HCT116 (cell line): ENCODE results near the gene SPEM3.

ENCODE experiments used
- CBX3 ChIP-seq: IDR thresholded peaks from 2 replicates; pipeline ENCODE4 v1.6.1; 2012; ENCODE audit warnings: low read depth
- CEBPB ChIP-seq: IDR thresholded peaks from 2 replicates; pipeline ENCODE4 v1.6.1; 2012; ENCODE audit warnings: low read depth
- ELF1 ChIP-seq: IDR thresholded peaks from 2 replicates; pipeline ENCODE4 v1.6.1; 2012; ENCODE audit warnings: low read depth, borderline replicate concordance
- EZH2 ChIP-seq: fragments of 200-600 bp; sonication (generic); IDR thresholded peaks from 2 replicates; pipeline ENCODE4 v1.6.1; 2017; ENCODE audit warnings: antibody characterized with exemption, mixed run types
- EZH2phosphoT487 ChIP-seq: fragments of 200-600 bp; IDR thresholded peaks from 2 replicates; pipeline ENCODE4 v1.6.1; 2018; ENCODE audit warnings: antibody characterized with exemption, borderline replicate concordance
- POLR2A ChIP-seq: IDR thresholded peaks from 2 replicates; pipeline ENCODE4 v1.7.0; 2011; ENCODE audit warnings: borderline replicate concordance; ENCODE audit not compliant: insufficient read depth, insufficient read length; ENCODE audit errors: extremely low read depth
- RAD21 ChIP-seq: IDR thresholded peaks from 2 replicates; pipeline ENCODE4 v1.6.1; 2012; ENCODE audit warnings: low read depth, mild to moderate bottlenecking
- SP1 ChIP-seq: IDR thresholded peaks from 2 replicates; pipeline ENCODE4 v1.6.1; 2012; ENCODE audit warnings: low read depth
- ZFX ChIP-seq: fragments of 450-650 bp; IDR thresholded peaks from 2 replicates; pipeline ENCODE4 v1.6.1; 2017
- ZNF274 ChIP-seq: fragments of 200-500 bp; sonication (Bioruptor generic); IDR thresholded peaks from 2 replicates; pipeline ENCODE4 v1.6.1; 2014; ENCODE audit warnings: mild to moderate bottlenecking, low read depth, low read length, inconsistent platforms
- TF ChIP-seq, protein P1 (sequence below), 3 experiments: fragments of 200-600 bp in 1 of 3; sonication (generic) in 1 of 3; IDR thresholded peaks in 2 of 3; conservative IDR thresholded peaks in 1 of 3; 2 replicates each; pipeline ENCODE4 v1.5.1; 2012 to 2017; ENCODE audit warnings: low read depth in 2 of 3, low read length in 2 of 3, antibody characterized with exemption in 1 of 3, borderline replicate concordance in 1 of 3, control low read depth in 1 of 3, mild to moderate bottlenecking in 1 of 3, mixed read lengths in 1 of 3, mixed run types in 1 of 3, moderate library complexity in 1 of 3; ENCODE audit not compliant: insufficient read depth in 1 of 3
- TF ChIP-seq, protein P2 (sequence below): IDR thresholded peaks from 2 replicates; pipeline ENCODE4 v1.6.1; 2012; ENCODE audit warnings: low read depth
- TF ChIP-seq, protein P3 (sequence below): IDR thresholded peaks from 2 replicates; pipeline ENCODE4 v1.6.1; 2012
- TF ChIP-seq, protein P4 (sequence below): IDR thresholded peaks from 2 replicates; pipeline ENCODE4 v1.6.1; 2012

DNA sequence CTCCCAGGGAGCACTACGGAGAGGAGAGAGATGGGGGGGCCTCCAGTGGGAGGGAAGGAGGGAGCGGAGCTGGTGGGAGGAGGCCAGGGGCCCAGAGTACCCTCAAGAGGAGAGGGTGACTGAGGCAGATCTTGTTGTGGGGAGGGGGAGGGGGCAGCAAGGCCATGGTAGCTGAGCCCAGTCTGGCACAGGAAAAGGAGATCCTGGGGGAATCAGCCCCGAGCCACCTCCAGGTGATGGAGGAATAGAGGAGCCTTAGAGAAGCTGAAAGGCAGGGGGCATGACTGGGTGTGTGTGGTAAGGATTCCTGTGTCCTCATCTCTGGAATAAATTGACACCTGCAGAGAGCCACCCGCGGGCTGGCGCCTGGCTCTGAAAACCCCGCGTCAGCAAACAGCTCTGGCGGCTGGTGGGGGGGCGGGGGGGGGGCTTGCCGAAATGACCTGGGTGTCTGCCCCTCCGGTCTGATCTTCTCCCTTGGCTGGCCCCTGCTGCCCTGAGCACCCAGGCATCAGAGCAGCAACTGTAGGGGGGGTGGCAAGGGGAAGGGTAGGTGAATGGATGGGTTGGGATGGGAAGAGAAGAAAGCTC is 22.3 kb upstream of the SPEM3 start:
- TF ChIP-seq POLR2A = no peak
- TF ChIP-seq EZH2phosphoT487 = no peak
- TF ChIP-seq, protein P1, sequence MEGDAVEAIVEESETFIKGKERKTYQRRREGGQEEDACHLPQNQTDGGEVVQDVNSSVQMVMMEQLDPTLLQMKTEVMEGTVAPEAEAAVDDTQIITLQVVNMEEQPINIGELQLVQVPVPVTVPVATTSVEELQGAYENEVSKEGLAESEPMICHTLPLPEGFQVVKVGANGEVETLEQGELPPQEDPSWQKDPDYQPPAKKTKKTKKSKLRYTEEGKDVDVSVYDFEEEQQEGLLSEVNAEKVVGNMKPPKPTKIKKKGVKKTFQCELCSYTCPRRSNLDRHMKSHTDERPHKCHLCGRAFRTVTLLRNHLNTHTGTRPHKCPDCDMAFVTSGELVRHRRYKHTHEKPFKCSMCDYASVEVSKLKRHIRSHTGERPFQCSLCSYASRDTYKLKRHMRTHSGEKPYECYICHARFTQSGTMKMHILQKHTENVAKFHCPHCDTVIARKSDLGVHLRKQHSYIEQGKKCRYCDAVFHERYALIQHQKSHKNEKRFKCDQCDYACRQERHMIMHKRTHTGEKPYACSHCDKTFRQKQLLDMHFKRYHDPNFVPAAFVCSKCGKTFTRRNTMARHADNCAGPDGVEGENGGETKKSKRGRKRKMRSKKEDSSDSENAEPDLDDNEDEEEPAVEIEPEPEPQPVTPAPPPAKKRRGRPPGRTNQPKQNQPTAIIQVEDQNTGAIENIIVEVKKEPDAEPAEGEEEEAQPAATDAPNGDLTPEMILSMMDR (IDR thresholded peaks at IDR 0.05 in 2 of 3, conservative IDR thresholded peaks at IDR 0.05 in 1 of 3; ENCODE audit: borderline replicate concordance in 1 of 3, insufficient read depth in 1 of 3, low read depth in 2 of 3, low read length in 2 of 3) = no peak
- TF ChIP-seq ZFX = no peak
- TF ChIP-seq, protein P2, sequence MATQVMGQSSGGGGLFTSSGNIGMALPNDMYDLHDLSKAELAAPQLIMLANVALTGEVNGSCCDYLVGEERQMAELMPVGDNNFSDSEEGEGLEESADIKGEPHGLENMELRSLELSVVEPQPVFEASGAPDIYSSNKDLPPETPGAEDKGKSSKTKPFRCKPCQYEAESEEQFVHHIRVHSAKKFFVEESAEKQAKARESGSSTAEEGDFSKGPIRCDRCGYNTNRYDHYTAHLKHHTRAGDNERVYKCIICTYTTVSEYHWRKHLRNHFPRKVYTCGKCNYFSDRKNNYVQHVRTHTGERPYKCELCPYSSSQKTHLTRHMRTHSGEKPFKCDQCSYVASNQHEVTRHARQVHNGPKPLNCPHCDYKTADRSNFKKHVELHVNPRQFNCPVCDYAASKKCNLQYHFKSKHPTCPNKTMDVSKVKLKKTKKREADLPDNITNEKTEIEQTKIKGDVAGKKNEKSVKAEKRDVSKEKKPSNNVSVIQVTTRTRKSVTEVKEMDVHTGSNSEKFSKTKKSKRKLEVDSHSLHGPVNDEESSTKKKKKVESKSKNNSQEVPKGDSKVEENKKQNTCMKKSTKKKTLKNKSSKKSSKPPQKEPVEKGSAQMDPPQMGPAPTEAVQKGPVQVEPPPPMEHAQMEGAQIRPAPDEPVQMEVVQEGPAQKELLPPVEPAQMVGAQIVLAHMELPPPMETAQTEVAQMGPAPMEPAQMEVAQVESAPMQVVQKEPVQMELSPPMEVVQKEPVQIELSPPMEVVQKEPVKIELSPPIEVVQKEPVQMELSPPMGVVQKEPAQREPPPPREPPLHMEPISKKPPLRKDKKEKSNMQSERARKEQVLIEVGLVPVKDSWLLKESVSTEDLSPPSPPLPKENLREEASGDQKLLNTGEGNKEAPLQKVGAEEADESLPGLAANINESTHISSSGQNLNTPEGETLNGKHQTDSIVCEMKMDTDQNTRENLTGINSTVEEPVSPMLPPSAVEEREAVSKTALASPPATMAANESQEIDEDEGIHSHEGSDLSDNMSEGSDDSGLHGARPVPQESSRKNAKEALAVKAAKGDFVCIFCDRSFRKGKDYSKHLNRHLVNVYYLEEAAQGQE = no peak
- TF ChIP-seq CBX3 = no peak
- no peak for TF ChIP-seq CEBPB
- no peak for TF ChIP-seq ELF1
- TF ChIP-seq, protein P3, sequence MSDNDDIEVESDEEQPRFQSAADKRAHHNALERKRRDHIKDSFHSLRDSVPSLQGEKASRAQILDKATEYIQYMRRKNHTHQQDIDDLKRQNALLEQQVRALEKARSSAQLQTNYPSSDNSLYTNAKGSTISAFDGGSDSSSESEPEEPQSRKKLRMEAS = no peak
- no peak for TF ChIP-seq EZH2
- no peak for TF ChIP-seq RAD21
- TF ChIP-seq SP1 = no peak
- TF ChIP-seq, protein P4, sequence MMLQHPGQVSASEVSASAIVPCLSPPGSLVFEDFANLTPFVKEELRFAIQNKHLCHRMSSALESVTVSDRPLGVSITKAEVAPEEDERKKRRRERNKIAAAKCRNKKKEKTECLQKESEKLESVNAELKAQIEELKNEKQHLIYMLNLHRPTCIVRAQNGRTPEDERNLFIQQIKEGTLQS = no peak
- no peak for TF ChIP-seq ZNF274
